ENCODE measurements around the gene SYT7. TPM values are rescaled to one million over a fixed set of nuclear protein-coding genes. Genes with fewer than 3 reads are reported as not detected.

The SYT7 gene
- total and polyA plus RNA-seq, 2 of the 4 experiments (the other 2 are of a cell fraction) = under 0.01 to 0.19 TPM

- ATAC-seq (ENCODE audit: low read depth) = no peak
- no peak overlapping the region for H3K4ac ChIP-seq (ENCODE audit: low read depth, low read length)
- H2BK5ac ChIP-seq (ENCODE audit: low read depth, low read length, poor library complexity, severe bottlenecking) = no peak overlapping the region
- ChIA-PET POLR2A (ENCODE audit: unreplicated experiment) (no interaction called here), CTCF (interaction anchor here (0.6 to 3.9 kb wide), 3 partner anchors 10 to 111 kb away, joined by 3 to 17 read pairs (median 3); no protein-coding TSS in a partner anchor)
- no peaks in the 10 kb centered on the region for H3K9me3 ChIP-seq (ENCODE audit: control insufficient read depth, insufficient read depth, low read length)
- no peak overlapping the region for H3K14ac ChIP-seq (replicated peaks; ENCODE audit: low read depth, low read length)
- H3K9ac ChIP-seq (ENCODE audit: low read depth, low read length) = no peak overlapping the region
- H3K27me3 ChIP-seq (ENCODE audit: control insufficient read depth, insufficient read depth, low read length) = peaks cover 14% of the 10 kb centered on the region
- H3K36me3 ChIP-seq (ENCODE audit: control insufficient read depth, insufficient read depth, low read length) = no peaks in the 10 kb centered on the region
- no peak overlapping the region for H4K91ac ChIP-seq (ENCODE audit: insufficient read depth, low read depth, low read length)
- no peak overlapping the region for H3K4me2 ChIP-seq (ENCODE audit: low read depth, low read length)
- no peak overlapping the region for H3K27ac ChIP-seq (ENCODE audit: insufficient read depth, low read length)
- no peaks in the 10 kb centered on the region for H3K79me1 ChIP-seq (ENCODE audit: low read depth in 1 of 2, low read length in 2 of 2)
- no peaks in the 10 kb centered on the region for H4K20me1 ChIP-seq (ENCODE audit: insufficient read depth, low read length)
- H2AFZ ChIP-seq (replicated peaks; ENCODE audit: low read length, poor library complexity) = no peak overlapping the region
- no peak overlapping the region for H3K18ac ChIP-seq (ENCODE audit: low read depth, low read length)
- no peaks in the 10 kb centered on the region for H3K9me1 ChIP-seq (ENCODE audit: insufficient read depth, low read length)
- H4K8ac ChIP-seq (ENCODE audit: low read depth in 2 of 2, low read length in 2 of 2) = no peak overlapping the region
- in situ Hi-C loops (cut with MboI; ENCODE audit: low sequenced_read_pairs) (loop anchor here (5.0 kb wide), 1 partner anchor 41 kb away; no protein-coding TSS in a partner anchor), intact Hi-C loops (cut with micrococcal nuclease) (loop anchor here (1.0 to 5.0 kb wide), 4 partner anchors 96 to 182 kb away; no protein-coding TSS in a partner anchor), dilution Hi-C loops (cut with HindIII; ENCODE audit: low sequenced_read_pairs, unreplicated experiment) (no loop called here)
- no peak for DNase-seq
- no TSS peak for BruUV-seq (replicated peaks)
- no peaks in the 10 kb centered on the region for H3K4me1 ChIP-seq (ENCODE audit: control insufficient read depth, insufficient read depth, low read length)
- H2BK15ac ChIP-seq (ENCODE audit: low read depth, low read length) = no peak overlapping the region
- no peak overlapping the region for H3K23ac ChIP-seq (ENCODE audit: low read depth, low read length)
- no peak overlapping the region for H3K56ac ChIP-seq (ENCODE audit: extremely low read depth, insufficient read depth, low read length)
- TF ChIP-seq USF2 (IDR thresholded peaks at IDR 0.05; ENCODE audit: low read depth, low read length) (no peak), FOS (IDR thresholded peaks at IDR 0.05; ENCODE audit: low read depth, low read length) (no peak), ELK1 (IDR thresholded peaks at IDR 0.05; ENCODE audit: borderline replicate concordance, low read depth, low read length) (no peak), RCOR1 (IDR thresholded peaks at IDR 0.05; ENCODE audit: insufficient replicate concordance, low read length) (no peak), MAFK (IDR thresholded peaks at IDR 0.05; ENCODE audit: low read depth, low read length) (no peak), SMC3 (IDR thresholded peaks at IDR 0.05; ENCODE audit: low read depth, low read length) (no peak), CTCF (conservative IDR thresholded peaks at IDR 0.05; ENCODE audit: low read depth, low read length) (no peak), RAD21 (IDR thresholded peaks at IDR 0.05; ENCODE audit: low read length) (no peak), CEBPB (IDR thresholded peaks at IDR 0.05; ENCODE audit: low read depth, low read length) (no peak), POLR2A (IDR thresholded peaks at IDR 0.05; ENCODE audit: low read depth, low read length) (no peak), BHLHE40 (IDR thresholded peaks at IDR 0.05; ENCODE audit: low read depth, low read length) (no peak), NFE2L2 (IDR thresholded peaks at IDR 0.05; ENCODE audit: low read depth, low read length) (no peak), CHD1 (IDR thresholded peaks at IDR 0.05; ENCODE audit: low read depth, low read length) (no peak), MAZ (IDR thresholded peaks at IDR 0.05; ENCODE audit: borderline replicate concordance, low read depth, low read length) (no peak), MXI1 (IDR thresholded peaks at IDR 0.05; ENCODE audit: borderline replicate concordance, low read depth, low read length) (no peak), RFX5 (IDR thresholded peaks at IDR 0.05; ENCODE audit: low read depth, low read length) (no peak)
- H2BK20ac ChIP-seq (ENCODE audit: low read depth, low read length) = no peak overlapping the region
- H4K5ac ChIP-seq (ENCODE audit: low read depth, low read length) = no peak overlapping the region
- H3K4me3 ChIP-seq (ENCODE audit: insufficient read depth, low read depth, low read length) = no peak overlapping the region
- H2AK9ac ChIP-seq (replicated peaks; ENCODE audit: low read depth, low read length, poor library complexity) = no peak overlapping the region
- H2AK5ac ChIP-seq (ENCODE audit: low read depth, low read length) = no peak overlapping the region
- WGBS, 2 experiments (ENCODE audit: extremely low coverage in 2 of 2, insufficient read length in 1 of 2) = no CpG with 5 or more reads among the region's 5 CpGs
- H2BK120ac ChIP-seq (ENCODE audit: low read depth, low read length) = no peak overlapping the region
These were observed 47.7 kb upstream of the SYT7 start for GRCh38 chr11:61628662-61628970.

Measured in IMR-90 (cell line).